HEK293 (cell line): ENCODE measurements around the gene SPART.

ENCODE experiments used
- CTCF ChIP-seq: fragments of 450-650 bp; formaldehyde crosslinking; IDR thresholded peaks from 2 replicates; pipeline ENCODE4 v1.5.1; 2016; ENCODE audit warnings: missing biosample characterization, missing genetic modification characterization
- SETDB1 ChIP-seq: IDR thresholded peaks from one replicate; pipeline ENCODE4 v1.6.1; 2017; ENCODE audit warnings: mild to moderate bottlenecking, low read length, moderate library complexity, mixed read lengths; ENCODE audit not compliant: insufficient read length
- ZFP37 ChIP-seq: fragments of 450-650 bp; formaldehyde crosslinking; IDR thresholded peaks from 2 replicates; pipeline ENCODE4 v1.5.1; 2016; ENCODE audit warnings: missing biosample characterization, missing genetic modification characterization
- ZNF449 ChIP-seq: fragments of 450-650 bp; formaldehyde crosslinking; IDR thresholded peaks from 2 replicates; pipeline ENCODE4 v1.5.1; 2017; ENCODE audit warnings: missing biosample characterization, mild to moderate bottlenecking, missing genetic modification characterization, moderate library complexity
- ZNF501 ChIP-seq: fragments of 450-650 bp; formaldehyde crosslinking; IDR thresholded peaks from 2 replicates; pipeline ENCODE4 v1.5.1; 2016; ENCODE audit warnings: missing biosample characterization, missing genetic modification characterization

DNA sequence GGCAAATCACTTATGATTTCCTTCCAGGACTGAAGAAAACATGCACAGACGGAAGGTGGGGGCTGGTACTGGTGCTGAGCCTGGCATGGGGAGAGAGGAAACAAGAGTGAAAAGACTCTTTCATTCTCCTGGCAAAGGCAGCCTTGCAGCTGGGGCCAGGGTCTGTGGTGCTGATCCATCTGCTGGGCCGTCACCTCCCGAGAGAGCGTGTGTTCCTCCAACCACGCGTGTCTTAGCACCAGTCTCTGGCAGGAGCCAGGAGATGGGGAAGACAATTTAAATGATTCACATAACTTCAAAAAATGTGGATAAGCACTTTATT, 23.9 kb upstream of the SPART start:
- TF ChIP-seq ZNF449 (tag by site-specific recombination) (no peak), ZNF501 (tag by site-specific recombination) (no peak), SETDB1 (no peak), ZFP37 (tag by site-specific recombination) (no peak), CTCF (tag by site-specific recombination) (no peak)
